GM12878 (cell line): ENCODE data around the gene SEC24A.

ENCODE experiments used
- CEBPB ChIP-seq, 2 experiments: fragments of 150-350 bp in 1 of 2; IDR thresholded peaks; 2 replicates each; pipeline ENCODE4 v1.6.1; 2012 to 2014; ENCODE audit warnings: low read depth in 2 of 2, low read length in 2 of 2, borderline replicate concordance in 1 of 2, inconsistent platforms in 1 of 2
- CREB1 ChIP-seq: IDR thresholded peaks from 2 replicates; pipeline ENCODE4 v1.6.1; 2012; ENCODE audit warnings: low read depth, mild to moderate bottlenecking, inconsistent platforms
- JUNB ChIP-seq: IDR thresholded peaks from 2 replicates; pipeline ENCODE4 v1.6.1; 2016; ENCODE audit warnings: antibody characterized with exemption, mild to moderate bottlenecking
- POLR2A ChIP-seq: IDR thresholded peaks from 2 replicates; pipeline ENCODE4 v1.6.1; 2011; ENCODE audit warnings: low read depth, mild to moderate bottlenecking, low read length
- POLR2AphosphoS5 ChIP-seq: IDR thresholded peaks from 2 replicates; pipeline ENCODE4 v1.6.1; 2011; ENCODE audit warnings: mild to moderate bottlenecking, low read length, inconsistent platforms
- ZNF24 ChIP-seq: fragments of 450-650 bp; IDR thresholded peaks from 2 replicates; pipeline ENCODE4 v1.6.1; 2017; ENCODE audit warnings: antibody characterized with exemption, mild to moderate bottlenecking
- ZNF274 ChIP-seq: IDR thresholded peaks from one replicate; pipeline ENCODE4 v1.8.0; 2011; ENCODE audit not compliant: insufficient read length, insufficient read depth
- TF ChIP-seq, protein P1 (sequence below), 3 experiments: IDR thresholded peaks in 2 of 3; conservative IDR thresholded peaks in 1 of 3; 2 replicates each; pipeline ENCODE4 v1.5.1; 2011; ENCODE audit warnings: low read depth in 3 of 3, low read length in 3 of 3, mild to moderate bottlenecking in 3 of 3, control low read depth in 2 of 3, moderate library complexity in 2 of 3, inconsistent platforms in 1 of 3, mixed read lengths in 1 of 3; ENCODE audit not compliant: control insufficient read depth in 2 of 3, insufficient read depth in 1 of 3; ENCODE audit errors: extremely low read depth in 1 of 3
- TF ChIP-seq, protein P2 (sequence below): fragments of 450-650 bp; IDR thresholded peaks from 2 replicates; pipeline ENCODE4 v1.6.1; 2017; ENCODE audit warnings: mild to moderate bottlenecking
- TF ChIP-seq, protein P3 (sequence below): IDR thresholded peaks from 2 replicates; pipeline ENCODE4 v1.6.1; 2012; ENCODE audit warnings: low read depth, low read length, improper control_type of control experiment

DNA sequence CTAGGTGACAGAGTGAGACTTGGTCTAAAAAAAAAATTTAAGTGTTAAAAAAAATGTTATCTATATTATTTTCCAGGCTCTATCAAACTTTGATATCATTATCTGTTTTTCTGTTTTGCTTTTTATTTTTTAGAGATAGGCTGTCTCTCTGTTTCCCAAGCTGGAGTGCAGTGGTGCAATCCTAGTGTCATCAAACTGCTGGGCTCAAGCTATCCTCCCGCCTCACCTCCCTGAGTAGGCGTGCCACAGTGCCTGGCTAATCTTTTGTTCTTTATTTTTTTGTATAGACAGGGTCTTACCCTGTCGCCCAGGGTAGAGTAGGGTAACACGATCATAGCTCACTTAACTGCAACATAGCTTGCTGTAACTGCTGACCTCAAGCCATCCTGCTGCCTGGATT lies 14.4 kb downstream of the SEC24A start:
- TF ChIP-seq ZNF274 (no peak), CEBPB (IDR thresholded peaks at IDR 0.05; ENCODE audit: borderline replicate concordance in 1 of 2, low read depth in 2 of 2, low read length in 2 of 2) (no peak), JUNB (no peak), ZNF24 (no peak), POLR2AphosphoS5 (no peak), CREB1 (no peak), POLR2A (no peak)
- TF ChIP-seq, protein P1, sequence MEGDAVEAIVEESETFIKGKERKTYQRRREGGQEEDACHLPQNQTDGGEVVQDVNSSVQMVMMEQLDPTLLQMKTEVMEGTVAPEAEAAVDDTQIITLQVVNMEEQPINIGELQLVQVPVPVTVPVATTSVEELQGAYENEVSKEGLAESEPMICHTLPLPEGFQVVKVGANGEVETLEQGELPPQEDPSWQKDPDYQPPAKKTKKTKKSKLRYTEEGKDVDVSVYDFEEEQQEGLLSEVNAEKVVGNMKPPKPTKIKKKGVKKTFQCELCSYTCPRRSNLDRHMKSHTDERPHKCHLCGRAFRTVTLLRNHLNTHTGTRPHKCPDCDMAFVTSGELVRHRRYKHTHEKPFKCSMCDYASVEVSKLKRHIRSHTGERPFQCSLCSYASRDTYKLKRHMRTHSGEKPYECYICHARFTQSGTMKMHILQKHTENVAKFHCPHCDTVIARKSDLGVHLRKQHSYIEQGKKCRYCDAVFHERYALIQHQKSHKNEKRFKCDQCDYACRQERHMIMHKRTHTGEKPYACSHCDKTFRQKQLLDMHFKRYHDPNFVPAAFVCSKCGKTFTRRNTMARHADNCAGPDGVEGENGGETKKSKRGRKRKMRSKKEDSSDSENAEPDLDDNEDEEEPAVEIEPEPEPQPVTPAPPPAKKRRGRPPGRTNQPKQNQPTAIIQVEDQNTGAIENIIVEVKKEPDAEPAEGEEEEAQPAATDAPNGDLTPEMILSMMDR (IDR thresholded peaks at IDR 0.05 in 2 of 3, conservative IDR thresholded peaks at IDR 0.05 in 1 of 3; ENCODE audit: control insufficient read depth in 2 of 3, extremely low read depth in 1 of 3, insufficient read depth in 1 of 3, low read depth in 3 of 3, low read length in 3 of 3), result no peak
- TF ChIP-seq, protein P2, sequence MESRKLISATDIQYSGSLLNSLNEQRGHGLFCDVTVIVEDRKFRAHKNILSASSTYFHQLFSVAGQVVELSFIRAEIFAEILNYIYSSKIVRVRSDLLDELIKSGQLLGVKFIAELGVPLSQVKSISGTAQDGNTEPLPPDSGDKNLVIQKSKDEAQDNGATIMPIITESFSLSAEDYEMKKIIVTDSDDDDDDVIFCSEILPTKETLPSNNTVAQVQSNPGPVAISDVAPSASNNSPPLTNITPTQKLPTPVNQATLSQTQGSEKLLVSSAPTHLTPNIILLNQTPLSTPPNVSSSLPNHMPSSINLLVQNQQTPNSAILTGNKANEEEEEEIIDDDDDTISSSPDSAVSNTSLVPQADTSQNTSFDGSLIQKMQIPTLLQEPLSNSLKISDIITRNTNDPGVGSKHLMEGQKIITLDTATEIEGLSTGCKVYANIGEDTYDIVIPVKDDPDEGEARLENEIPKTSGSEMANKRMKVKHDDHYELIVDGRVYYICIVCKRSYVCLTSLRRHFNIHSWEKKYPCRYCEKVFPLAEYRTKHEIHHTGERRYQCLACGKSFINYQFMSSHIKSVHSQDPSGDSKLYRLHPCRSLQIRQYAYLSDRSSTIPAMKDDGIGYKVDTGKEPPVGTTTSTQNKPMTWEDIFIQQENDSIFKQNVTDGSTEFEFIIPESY, result no peak
- TF ChIP-seq, protein P3, sequence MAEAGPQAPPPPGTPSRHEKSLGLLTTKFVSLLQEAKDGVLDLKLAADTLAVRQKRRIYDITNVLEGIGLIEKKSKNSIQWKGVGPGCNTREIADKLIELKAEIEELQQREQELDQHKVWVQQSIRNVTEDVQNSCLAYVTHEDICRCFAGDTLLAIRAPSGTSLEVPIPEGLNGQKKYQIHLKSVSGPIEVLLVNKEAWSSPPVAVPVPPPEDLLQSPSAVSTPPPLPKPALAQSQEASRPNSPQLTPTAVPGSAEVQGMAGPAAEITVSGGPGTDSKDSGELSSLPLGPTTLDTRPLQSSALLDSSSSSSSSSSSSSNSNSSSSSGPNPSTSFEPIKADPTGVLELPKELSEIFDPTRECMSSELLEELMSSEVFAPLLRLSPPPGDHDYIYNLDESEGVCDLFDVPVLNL, result no peak
